Gastrocnemius medialis (tissue), 4 donors: ENCODE data around the gene RILPL1. TPM values are rescaled to one million over a fixed set of nuclear protein-coding genes. Genes with fewer than 3 reads are reported as not detected.
"Not testable (repeated sequence)": the region's sequence is repeated elsewhere in the genome, so short reads cannot be mapped to it uniquely, and the experiment has no call there.

ENCODE experiments used
- ATAC-seq, 2 donors: fragments of 150-250 bp; one replicate each; pipeline ENCODE4 v1.9.1; 2016
- DNase-seq, 2 donors: peaks; one replicate each; pipeline ENCODE4 v3.0.0-alpha.2; 2019
- H3K27ac ChIP-seq, 4 donors: fragments of 200-600 bp; sonication (generic); 1 replicate in 1 of 4; 2 replicates in 3 of 4; pipeline ENCODE4 v1.5.1; 2016 to 2018; ENCODE audit warnings: mild to moderate bottlenecking in 2 of 4, moderate library complexity in 1 of 4
- H3K27me3 ChIP-seq, 3 donors: fragments of 200-600 bp; sonication (generic) in 2 of 3; 1 replicate in 1 of 3; 2 replicates in 2 of 3; pipeline versions ENCODE4 v1.5.1 to v1.6.0; 2016 to 2019; ENCODE audit warnings: mild to moderate bottlenecking in 1 of 3, moderate library complexity in 1 of 3
- H3K36me3 ChIP-seq, 2 donors: fragments of 200-600 bp; sonication (generic) in 1 of 2; one replicate each; pipeline ENCODE4 v1.5.1; 2017 to 2018
- H3K4me1 ChIP-seq, 2 donors: fragments of 200-600 bp; sonication (generic) in 1 of 2; one replicate each; pipeline ENCODE4 v1.5.1; 2016 to 2017; ENCODE audit warnings: mild to moderate bottlenecking in 2 of 2
- H3K4me3 ChIP-seq, 4 donors: fragments of 200-600 bp; sonication (generic) in 3 of 4; 1 replicate in 1 of 4; 2 replicates in 3 of 4; pipeline ENCODE4 v1.5.1; 2016 to 2019; ENCODE audit warnings: mild to moderate bottlenecking in 2 of 4
- H3K9me3 ChIP-seq, 3 donors: fragments of 200-600 bp; sonication (generic) in 2 of 3; 1 replicate in 1 of 3; 2 replicates in 2 of 3; pipeline ENCODE4 v1.5.1; 2016 to 2019
- POLR2A ChIP-seq, 2 donors: fragments of 450-650 bp; IDR thresholded peaks; one replicate each; pipeline ENCODE4 v1.6.1; 2017; ENCODE audit warnings: antibody characterized with exemption in 2 of 2, mild to moderate bottlenecking in 2 of 2, moderate library complexity in 2 of 2
- in situ Hi-C, 4 donors: fragments of 200-750 bp; cut with MboI; loops; one replicate each; pipeline versions ENCODE4 v1.15.0 to v1.8.0; 2017; ENCODE audit warnings: low sequenced_read_pairs in 4 of 4
- intact Hi-C: fragments of 100-400 bp; cut with DNase I; formaldehyde crosslinking; loops from one replicate; pipeline ENCODE4 v1.15.1; 2023; ENCODE audit warnings: low total_unique reads
- total RNA-seq, 4 donors: library from RNA; depleted of rRNA; stranded (reverse); fragments of >200 nt; gene quantifications; one replicate each; pipeline versions ENCODE4 v1.1.0 to v1.2.3, GENCODE V29; 2016
- TF ChIP-seq, protein P1 (sequence below), 5 experiments: fragments of 450-650 bp in 3 of 5; fragments of 200-600 bp in 2 of 5; sonication (generic) in 2 of 5; IDR thresholded peaks in 4 of 5; conservative IDR thresholded peaks in 1 of 5; 1 replicate in 4 of 5; 2 replicates in 1 of 5; pipeline ENCODE4 v1.5.1; 2016 to 2019; ENCODE audit warnings: antibody characterized with exemption in 5 of 5, mild to moderate bottlenecking in 3 of 5, moderate library complexity in 3 of 5

Gene RILPL1
- total RNA-seq, 4 donors from 2014 or later = 33.4 to 65.3 (median 40.6) TPM

- H3K27me3 ChIP-seq = no peaks in the 10 kb centered on the region
- no peaks in the 10 kb centered on the region for H3K9me3 ChIP-seq
- peak overlapping the region; percentile 86 to 99 (median 95) for H3K27ac ChIP-seq
- peak overlapping the region; percentile 8 to 23 (median 18) for H3K4me3 ChIP-seq
- intact Hi-C loops (loop anchor here (1.0 to 2.0 kb wide), 3 partner anchors 15 to 60 kb away; no protein-coding TSS in a partner anchor), in situ Hi-C loops (no loop called here)
- ATAC-seq = peak; percentile 78 to 85
- peaks cover 28 to 31% of the 10 kb centered on the region in 2 donors for H3K4me1 ChIP-seq
- peak; percentile 37 to 58 for TF ChIP-seq POLR2A (IDR thresholded peaks at IDR 0.05)
- TF ChIP-seq, protein P1, sequence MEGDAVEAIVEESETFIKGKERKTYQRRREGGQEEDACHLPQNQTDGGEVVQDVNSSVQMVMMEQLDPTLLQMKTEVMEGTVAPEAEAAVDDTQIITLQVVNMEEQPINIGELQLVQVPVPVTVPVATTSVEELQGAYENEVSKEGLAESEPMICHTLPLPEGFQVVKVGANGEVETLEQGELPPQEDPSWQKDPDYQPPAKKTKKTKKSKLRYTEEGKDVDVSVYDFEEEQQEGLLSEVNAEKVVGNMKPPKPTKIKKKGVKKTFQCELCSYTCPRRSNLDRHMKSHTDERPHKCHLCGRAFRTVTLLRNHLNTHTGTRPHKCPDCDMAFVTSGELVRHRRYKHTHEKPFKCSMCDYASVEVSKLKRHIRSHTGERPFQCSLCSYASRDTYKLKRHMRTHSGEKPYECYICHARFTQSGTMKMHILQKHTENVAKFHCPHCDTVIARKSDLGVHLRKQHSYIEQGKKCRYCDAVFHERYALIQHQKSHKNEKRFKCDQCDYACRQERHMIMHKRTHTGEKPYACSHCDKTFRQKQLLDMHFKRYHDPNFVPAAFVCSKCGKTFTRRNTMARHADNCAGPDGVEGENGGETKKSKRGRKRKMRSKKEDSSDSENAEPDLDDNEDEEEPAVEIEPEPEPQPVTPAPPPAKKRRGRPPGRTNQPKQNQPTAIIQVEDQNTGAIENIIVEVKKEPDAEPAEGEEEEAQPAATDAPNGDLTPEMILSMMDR (IDR thresholded peaks at IDR 0.05 in 4 of 5, conservative IDR thresholded peaks at IDR 0.05 in 1 of 5) = no peak
- peaks cover 0 to 30% of the 10 kb centered on the region in 2 donors for H3K36me3 ChIP-seq
- peak; percentile 80 to 95 for DNase-seq
These were observed 39.2 kb downstream of the RILPL1 start for GRCh38 chr12:123494124-123494851.

- peaks cover 0 to 12% of the 10 kb centered on the region in 2 donors for H3K36me3 ChIP-seq
- in situ Hi-C loops, H3K9me3 ChIP-seq, H3K4me3 ChIP-seq, intact Hi-C loops, H3K27me3 ChIP-seq: not testable (repeated sequence)
- H3K4me1 ChIP-seq = peaks cover 28 to 31% of the 10 kb centered on the region in 2 donors
- ATAC-seq (peak; percentile 78 to 86), DNase-seq (peak; percentile 68 to 78)
- H3K27ac ChIP-seq = peak overlapping the region; percentile 86 to 99 (median 93)
- TF ChIP-seq POLR2A (IDR thresholded peaks at IDR 0.05) = peak; percentile 43 to 68
These were observed 41.0 kb downstream of the RILPL1 start for GRCh38 chr12:123492339-123493039.

GRCh38 chr12:123491481-123491880 lies 42.0 kb downstream of the RILPL1 start:
- peak overlapping the region; percentile 86 to 99 (median 93) for H3K27ac ChIP-seq
- H3K9me3 ChIP-seq = no peaks in the 10 kb centered on the region
- TF ChIP-seq, protein P1 (IDR thresholded peaks at IDR 0.05 in 4 of 5, conservative IDR thresholded peaks at IDR 0.05 in 1 of 5) = no peak
- TF ChIP-seq POLR2A (IDR thresholded peaks at IDR 0.05) = no peak
- in situ Hi-C loops (no loop called here), intact Hi-C loops (no loop called here)
- H3K4me1 ChIP-seq = peaks cover 28 to 31% of the 10 kb centered on the region in 2 donors
- H3K4me3 ChIP-seq = no peak overlapping the region
- DNase-seq (no peak), ATAC-seq (no peak)
- H3K27me3 ChIP-seq = no peaks in the 10 kb centered on the region
- H3K36me3 ChIP-seq = peaks cover 0 to 2% of the 10 kb centered on the region in 2 donors

DNA sequence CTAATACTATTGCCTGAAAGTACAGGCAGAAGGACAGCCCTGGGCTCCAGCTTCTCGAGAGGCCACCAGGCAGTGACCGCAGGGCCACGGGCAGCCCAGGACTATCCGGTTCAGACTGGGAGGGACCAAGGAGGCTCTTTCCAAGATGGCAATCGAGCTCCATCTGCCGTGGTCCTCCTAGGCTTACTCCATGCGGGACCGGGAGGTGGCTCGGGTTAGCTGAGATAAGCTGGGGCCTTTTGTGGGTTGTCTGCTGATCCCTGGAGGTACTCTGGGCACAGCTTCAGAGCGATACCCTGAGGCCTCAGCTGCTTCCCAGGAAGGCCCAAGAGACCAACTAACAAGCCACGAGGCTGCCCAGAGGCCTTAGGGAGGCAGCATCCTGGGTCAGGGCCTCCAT lies 42.5 kb downstream of the RILPL1 start:
- ATAC-seq = no peak

More for the DNA sequence above, 42.5 kb downstream of the RILPL1 start:
- peak overlapping the region; percentile 86 to 99 (median 93) for H3K27ac ChIP-seq
- no peaks in the 10 kb centered on the region for H3K36me3 ChIP-seq
- intact Hi-C loops (no loop called here), in situ Hi-C loops (no loop called here)
- DNase-seq = no peak
- no peaks in the 10 kb centered on the region for H3K9me3 ChIP-seq
- TF ChIP-seq, protein P1 (IDR thresholded peaks at IDR 0.05 in 4 of 5, conservative IDR thresholded peaks at IDR 0.05 in 1 of 5) = no peak
- no peak for TF ChIP-seq POLR2A (IDR thresholded peaks at IDR 0.05)
- H3K4me3 ChIP-seq = no peak overlapping the region
- H3K27me3 ChIP-seq = no peaks in the 10 kb centered on the region
- peaks cover 29 to 31% of the 10 kb centered on the region in 2 donors for H3K4me1 ChIP-seq
